ENCODE measurements around the gene KBTBD8. TPM values are rescaled to one million over a fixed set of nuclear protein-coding genes. Genes with fewer than 3 reads are reported as not detected.

Gene KBTBD8
- total RNA-seq, 2 donors from 2014 or later: 1.0 to 8.0 TPM

DNA sequence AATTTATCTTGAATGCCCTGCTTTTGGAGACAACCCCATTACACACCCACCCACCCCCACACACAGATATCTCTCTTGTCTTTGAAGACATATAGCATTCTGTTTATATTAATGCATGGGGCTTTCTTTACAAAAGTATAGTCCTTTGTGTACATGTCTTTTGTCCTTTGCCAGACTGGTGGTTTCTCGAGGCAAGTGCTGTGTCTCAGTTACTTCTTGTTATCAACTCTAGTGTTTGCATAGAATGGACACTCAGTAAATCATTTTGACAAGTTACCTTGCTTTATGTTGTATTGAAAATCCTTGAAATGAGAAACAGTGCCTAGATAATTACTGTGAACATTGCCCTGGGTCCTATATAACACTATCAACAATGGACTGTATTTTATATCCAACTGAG lies 33.9 kb downstream of the KBTBD8 start:
- no peak overlapping the region for H3K27ac ChIP-seq
- H3K9me3 ChIP-seq: no peaks in the 10 kb centered on the region
- 30% methylated on average over 1 of the region's 1 CpG for WGBS
- no peaks in the 10 kb centered on the region for H3K27me3 ChIP-seq (replicated peaks; ENCODE audit: insufficient read depth)
- H3K4me1 ChIP-seq (replicated peaks): no peaks in the 10 kb centered on the region
- no peaks in the 10 kb centered on the region for H3K36me3 ChIP-seq
- intact Hi-C loops (cut with DNase I): no loop called here
- no peak for DNase-seq (ENCODE audit: low spot score)
- H3K4me3 ChIP-seq: no peak overlapping the region
- TF ChIP-seq POLR2AphosphoS5 (IDR thresholded peaks at IDR 0.05) (no peak), POLR2A (IDR thresholded peaks at IDR 0.05) (no peak)
- TF ChIP-seq, protein P1, sequence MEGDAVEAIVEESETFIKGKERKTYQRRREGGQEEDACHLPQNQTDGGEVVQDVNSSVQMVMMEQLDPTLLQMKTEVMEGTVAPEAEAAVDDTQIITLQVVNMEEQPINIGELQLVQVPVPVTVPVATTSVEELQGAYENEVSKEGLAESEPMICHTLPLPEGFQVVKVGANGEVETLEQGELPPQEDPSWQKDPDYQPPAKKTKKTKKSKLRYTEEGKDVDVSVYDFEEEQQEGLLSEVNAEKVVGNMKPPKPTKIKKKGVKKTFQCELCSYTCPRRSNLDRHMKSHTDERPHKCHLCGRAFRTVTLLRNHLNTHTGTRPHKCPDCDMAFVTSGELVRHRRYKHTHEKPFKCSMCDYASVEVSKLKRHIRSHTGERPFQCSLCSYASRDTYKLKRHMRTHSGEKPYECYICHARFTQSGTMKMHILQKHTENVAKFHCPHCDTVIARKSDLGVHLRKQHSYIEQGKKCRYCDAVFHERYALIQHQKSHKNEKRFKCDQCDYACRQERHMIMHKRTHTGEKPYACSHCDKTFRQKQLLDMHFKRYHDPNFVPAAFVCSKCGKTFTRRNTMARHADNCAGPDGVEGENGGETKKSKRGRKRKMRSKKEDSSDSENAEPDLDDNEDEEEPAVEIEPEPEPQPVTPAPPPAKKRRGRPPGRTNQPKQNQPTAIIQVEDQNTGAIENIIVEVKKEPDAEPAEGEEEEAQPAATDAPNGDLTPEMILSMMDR (IDR thresholded peaks at IDR 0.05): no peak

DNA sequence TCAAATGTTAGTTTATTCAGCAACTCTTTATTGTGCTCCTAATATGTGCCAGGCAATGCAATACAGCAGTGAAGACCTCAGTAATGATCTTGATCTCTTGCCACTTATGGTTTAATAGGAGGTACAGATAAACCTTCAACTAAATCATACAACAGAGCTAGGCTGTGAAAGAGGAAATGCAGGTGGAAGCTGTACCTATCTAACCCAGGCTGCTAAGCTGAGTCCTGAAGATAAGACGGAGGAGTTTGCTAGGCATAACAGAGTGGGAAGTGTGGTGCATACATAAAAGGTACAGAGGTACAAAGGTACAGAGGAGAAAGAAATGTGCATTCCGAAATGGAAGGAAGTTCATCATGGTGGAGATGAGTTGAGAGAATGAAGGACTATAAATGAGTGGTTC lies 35.0 kb downstream of the KBTBD8 start:
- no peak overlapping the region for H3K4me3 ChIP-seq
- no peaks in the 10 kb centered on the region for H3K4me1 ChIP-seq (replicated peaks)
- WGBS: 84% methylated on average over 2 of the region's 2 CpGs
- intact Hi-C loops (cut with DNase I): no loop called here
- no peak for DNase-seq (ENCODE audit: low spot score)
- H3K27me3 ChIP-seq (replicated peaks; ENCODE audit: insufficient read depth): no peaks in the 10 kb centered on the region
- TF ChIP-seq POLR2A (IDR thresholded peaks at IDR 0.05) (no peak), POLR2AphosphoS5 (IDR thresholded peaks at IDR 0.05) (no peak)
- TF ChIP-seq, protein P1 (IDR thresholded peaks at IDR 0.05): no peak
- no peak overlapping the region for H3K27ac ChIP-seq
- no peaks in the 10 kb centered on the region for H3K9me3 ChIP-seq
- no peaks in the 10 kb centered on the region for H3K36me3 ChIP-seq

DNA sequence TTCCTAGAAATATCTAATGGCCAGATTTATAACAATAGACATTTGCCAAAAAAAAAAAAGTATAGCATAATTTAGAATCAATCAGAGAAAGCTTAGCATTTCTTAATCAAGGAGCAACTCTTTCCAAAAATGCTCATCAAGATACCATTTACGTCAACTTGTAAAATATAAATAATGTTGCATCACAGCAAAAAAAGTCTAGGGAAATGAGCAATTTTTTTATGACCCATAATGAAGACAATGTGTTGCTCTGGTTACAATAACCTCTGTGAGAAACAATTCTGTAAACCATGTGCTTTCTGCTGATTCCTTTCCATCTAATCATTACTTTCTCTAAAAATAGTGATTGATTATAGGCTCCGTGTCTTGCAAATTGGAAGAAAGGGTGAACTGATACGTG lies 36.3 kb downstream of the KBTBD8 start:
- Histone ChIP-seq H3K36me3 (no peaks in the 10 kb centered on the region), H3K27ac (no peak overlapping the region), H3K4me3 (no peak overlapping the region), H3K9me3 (no peaks in the 10 kb centered on the region), H3K4me1 (replicated peaks) (no peaks in the 10 kb centered on the region), H3K27me3 (replicated peaks; ENCODE audit: insufficient read depth) (no peaks in the 10 kb centered on the region)
- intact Hi-C loops (cut with DNase I): no loop called here
- no peak for DNase-seq (ENCODE audit: low spot score)
- TF ChIP-seq POLR2AphosphoS5 (IDR thresholded peaks at IDR 0.05) (no peak), POLR2A (IDR thresholded peaks at IDR 0.05) (no peak)
- TF ChIP-seq, protein P1 (IDR thresholded peaks at IDR 0.05): no peak
- WGBS: 91% methylated on average over 3 of the region's 3 CpGs

DNA sequence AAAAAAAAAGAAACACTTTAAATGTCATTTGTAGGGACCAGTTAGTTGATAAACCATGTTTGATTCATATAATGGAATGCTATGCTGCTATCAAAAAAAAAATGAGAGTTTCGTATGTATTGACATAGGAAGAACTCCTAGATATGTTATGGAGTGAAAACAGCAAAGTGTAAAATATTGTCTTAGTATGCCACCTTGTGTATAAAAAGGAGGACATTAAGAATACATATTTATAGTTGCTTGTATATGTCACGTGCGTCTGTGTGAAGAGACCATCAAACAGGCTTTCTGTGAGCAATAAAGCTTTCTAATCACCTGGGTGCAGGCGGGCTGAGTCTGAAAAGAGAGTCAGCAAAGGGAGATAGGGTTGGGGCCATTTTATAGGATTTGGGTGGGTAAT lies 39.5 kb downstream of the KBTBD8 start:
- TF ChIP-seq POLR2AphosphoS5 (IDR thresholded peaks at IDR 0.05) (no peak), POLR2A (IDR thresholded peaks at IDR 0.05) (no peak)
- TF ChIP-seq, protein P1 (IDR thresholded peaks at IDR 0.05): no peak
- no peak overlapping the region for H3K4me3 ChIP-seq
- H3K36me3 ChIP-seq: no peaks in the 10 kb centered on the region
- no peaks in the 10 kb centered on the region for H3K9me3 ChIP-seq
- H3K4me1 ChIP-seq (replicated peaks): no peaks in the 10 kb centered on the region
- H3K27me3 ChIP-seq (replicated peaks; ENCODE audit: insufficient read depth): no peaks in the 10 kb centered on the region
- intact Hi-C loops (cut with DNase I): loop anchor here (5.0 kb wide), 1 partner anchor 65 kb away; no protein-coding TSS in a partner anchor
- no peak for DNase-seq (ENCODE audit: low spot score)
- H3K27ac ChIP-seq: no peak overlapping the region
- WGBS: 70% methylated on average over 4 of the region's 4 CpGs

DNA sequence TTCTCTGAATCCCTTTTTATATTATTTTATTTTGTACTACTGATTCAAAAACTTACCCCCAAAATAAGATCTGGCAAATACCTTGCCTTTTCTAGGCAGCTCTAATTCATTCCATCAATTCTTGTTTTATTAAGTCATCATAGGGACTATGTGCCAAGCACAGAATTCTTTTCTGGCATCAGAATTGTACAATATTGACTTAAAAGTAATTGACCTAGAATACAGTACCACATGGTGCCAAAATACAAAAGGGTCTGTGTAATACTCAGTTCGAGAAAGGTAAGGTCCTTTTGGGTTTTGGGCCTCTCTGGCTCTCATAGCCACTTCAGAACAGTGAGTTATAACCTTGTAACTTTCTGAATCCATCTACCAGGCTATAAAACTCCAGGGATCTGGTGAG lies 46.2 kb downstream of the KBTBD8 start:
- no peak overlapping the region for H3K27ac ChIP-seq
- intact Hi-C loops (cut with DNase I): no loop called here
- WGBS: 40% methylated on average over 1 of the region's 1 CpG
- TF ChIP-seq POLR2A (IDR thresholded peaks at IDR 0.05) (no peak), POLR2AphosphoS5 (IDR thresholded peaks at IDR 0.05) (no peak)
- TF ChIP-seq, protein P1 (IDR thresholded peaks at IDR 0.05): no peak
- no peaks in the 10 kb centered on the region for H3K9me3 ChIP-seq
- H3K4me1 ChIP-seq (replicated peaks): no peaks in the 10 kb centered on the region
- DNase-seq (ENCODE audit: low spot score): no peak
- no peaks in the 10 kb centered on the region for H3K27me3 ChIP-seq (replicated peaks; ENCODE audit: insufficient read depth)
- no peaks in the 10 kb centered on the region for H3K36me3 ChIP-seq
- H3K4me3 ChIP-seq: no peak overlapping the region
